HL-60/S4 treated with phorbol 12-myristate 13-acetate at 8.2 ng/mL for 4 days and 3 days (cell line): ENCODE results near the gene CAMSAP1.

Experiments
- in situ Hi-C: fragments of 300-500 bp; cut with MboI; formaldehyde crosslinking; loops from 2 replicates; pipeline ENCODE4 v1.15.0; 2022; ENCODE audit warnings: low sequenced_read_pairs

CAMSAP1 gene

GRCh38 chr9:135848341-135849047 lies 58.9 kb downstream of the CAMSAP1 start:
- in situ Hi-C loops: no loop called here

DNA sequence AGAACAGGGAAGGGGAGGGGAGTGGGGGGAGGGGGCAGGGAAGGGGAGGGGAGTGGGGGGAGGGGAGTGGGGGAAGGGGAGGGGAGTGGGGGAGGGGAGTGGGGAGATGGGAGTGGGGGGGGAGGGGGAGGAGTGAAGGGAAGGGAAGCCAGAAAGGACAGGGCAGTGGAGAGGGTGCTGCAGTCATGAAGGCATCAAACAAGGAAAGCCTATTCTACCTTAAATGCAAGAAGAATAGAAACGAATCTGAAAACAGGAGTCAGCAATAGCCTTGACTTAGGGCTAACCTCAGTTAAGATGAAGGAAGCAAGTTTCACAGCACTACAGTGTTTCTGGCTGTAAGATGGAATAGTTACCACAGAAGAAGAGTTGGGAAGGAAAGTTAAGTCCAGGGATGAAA lies 59.5 kb downstream of the CAMSAP1 start:
- in situ Hi-C loops: no loop called here

DNA sequence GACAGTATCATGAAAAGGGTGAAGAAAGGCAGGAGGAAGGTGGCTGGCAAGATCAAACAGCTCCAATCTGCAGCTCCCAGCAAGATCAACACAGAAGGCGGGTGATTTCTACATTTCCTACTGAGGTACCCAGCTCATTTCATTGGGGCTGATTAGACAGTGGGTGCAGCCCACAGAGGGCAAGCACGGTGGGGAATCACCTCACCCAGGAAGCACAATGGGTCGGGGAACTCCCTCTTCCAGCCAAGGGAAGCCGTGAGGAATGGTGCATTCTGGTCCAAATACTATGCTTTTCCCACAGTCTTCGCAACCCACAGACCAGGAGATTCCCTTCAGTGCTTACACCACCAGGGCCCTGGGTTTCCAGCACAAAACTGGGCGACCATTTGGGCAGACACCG lies 66.8 kb downstream of the CAMSAP1 start:
- in situ Hi-C loops: no loop called here

DNA sequence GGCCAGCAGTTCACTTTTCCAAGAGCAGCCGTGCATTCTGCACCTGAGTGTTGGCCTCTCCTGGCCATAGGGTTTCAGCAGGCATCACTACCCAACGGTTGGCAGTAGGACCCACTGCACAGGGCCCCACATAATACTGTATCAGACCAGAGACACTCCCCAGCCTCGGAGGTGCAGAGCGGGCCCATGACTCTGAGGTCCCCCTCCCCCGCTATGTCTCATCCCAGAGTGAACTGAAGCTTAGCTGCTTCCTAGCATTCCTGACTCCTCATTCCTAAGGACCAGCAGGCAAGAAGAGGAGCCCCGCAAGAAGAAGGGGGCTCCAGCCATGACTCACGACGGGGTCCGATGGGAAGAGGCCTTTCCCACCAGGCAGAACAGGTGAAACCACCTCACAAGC lies 67.2 kb downstream of the CAMSAP1 start:
- in situ Hi-C loops: no loop called here

GRCh38 chr9:135839516-135839915 lies 67.8 kb downstream of the CAMSAP1 start:
- in situ Hi-C loops: no loop called here

- in situ Hi-C loops: no loop called here
Observed at GRCh38 chr9:135835131-135835530, 72.2 kb downstream of the CAMSAP1 start.

DNA sequence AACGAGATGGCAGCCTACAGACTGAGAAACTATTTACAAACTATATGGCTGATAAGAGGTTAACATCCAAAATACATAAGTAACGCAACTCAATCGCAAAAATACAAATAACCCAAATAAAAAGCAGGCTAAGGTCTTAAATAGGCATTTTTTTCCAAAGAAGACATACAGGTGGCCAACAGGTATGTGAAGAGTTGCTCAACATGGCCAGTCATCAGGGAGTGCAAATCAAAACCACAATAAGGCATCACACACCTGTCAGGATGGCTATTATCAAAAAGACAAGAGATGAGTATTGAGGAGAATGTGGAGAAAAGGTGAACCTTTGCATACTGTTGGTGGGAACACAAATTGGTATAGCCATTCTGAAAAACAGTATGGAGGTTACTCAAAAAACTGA lies 73.5 kb downstream of the CAMSAP1 start:
- in situ Hi-C loops: no loop called here

DNA sequence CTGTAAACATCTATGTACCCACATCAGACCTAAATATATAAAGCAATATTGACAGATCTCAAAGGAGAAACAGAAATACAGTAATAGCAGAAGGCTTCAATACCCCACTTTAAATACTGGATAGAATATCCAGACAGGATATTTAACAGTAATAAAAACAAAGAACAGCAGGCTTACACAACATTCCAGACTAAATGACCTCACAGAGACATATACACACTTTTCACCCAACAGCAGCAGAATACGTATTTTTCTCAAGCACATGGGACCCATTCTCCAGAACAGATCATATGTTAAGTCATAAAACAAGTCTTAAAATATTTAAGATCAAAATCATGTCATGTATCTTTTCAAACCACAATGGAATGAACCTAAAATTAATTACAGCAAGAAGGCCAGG lies 76.8 kb downstream of the CAMSAP1 start:
- in situ Hi-C loops: no loop called here

DNA sequence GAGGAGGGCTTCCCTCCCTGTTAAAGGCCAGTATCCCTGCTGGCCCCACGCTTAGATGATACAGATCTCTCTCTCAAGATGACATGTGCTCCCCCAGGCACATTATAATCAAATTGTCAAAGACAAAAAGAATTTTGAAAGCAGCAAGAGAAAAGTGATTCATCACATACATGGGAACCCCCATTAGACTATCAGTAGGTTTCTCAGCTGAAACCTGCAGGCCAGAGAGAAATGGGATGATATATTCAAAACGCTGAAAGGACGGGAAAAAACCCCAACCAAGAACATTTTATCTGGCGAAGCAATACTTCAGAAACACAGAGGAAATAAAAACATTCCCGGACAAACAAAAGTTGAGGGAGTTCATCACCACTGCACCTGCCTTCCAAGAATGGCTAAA lies 78.7 kb downstream of the CAMSAP1 start:
- in situ Hi-C loops: no loop called here

DNA sequence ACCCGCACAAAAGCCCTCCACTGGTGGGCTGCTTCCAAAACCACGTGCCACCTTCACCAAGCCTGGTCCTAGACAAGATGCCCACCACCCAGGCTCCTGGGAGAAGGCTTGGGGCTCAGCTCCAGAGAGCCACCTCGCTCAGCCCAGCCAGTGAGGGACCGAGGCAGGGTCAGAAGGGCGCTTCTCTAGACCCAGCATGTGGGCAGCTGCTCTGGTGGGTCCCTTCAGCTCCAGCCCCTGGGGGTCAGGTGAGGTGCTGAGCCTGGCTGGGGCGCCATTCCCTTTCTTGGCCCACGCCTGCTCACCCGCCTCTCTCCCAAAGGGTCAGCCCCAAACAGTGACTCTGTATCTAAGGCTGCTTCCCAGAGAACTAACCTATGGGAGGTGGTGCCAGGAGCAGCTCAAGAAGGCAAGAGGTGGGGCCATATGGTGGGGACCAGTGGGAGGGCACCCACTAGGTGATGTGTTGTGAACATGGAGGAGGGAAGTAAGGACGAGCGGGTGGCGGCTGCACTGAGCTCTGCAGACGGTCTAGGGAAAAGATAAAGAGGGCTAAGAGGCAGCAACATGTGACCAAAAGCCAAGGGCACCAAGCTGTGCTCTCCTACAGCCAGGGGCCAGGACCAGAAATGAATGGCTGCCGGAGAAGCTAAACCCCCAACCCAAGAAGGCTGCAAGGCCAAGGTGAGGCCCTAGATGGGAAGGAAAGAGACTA lies 79.3 kb downstream of the CAMSAP1 start:
- in situ Hi-C loops: no loop called here

DNA sequence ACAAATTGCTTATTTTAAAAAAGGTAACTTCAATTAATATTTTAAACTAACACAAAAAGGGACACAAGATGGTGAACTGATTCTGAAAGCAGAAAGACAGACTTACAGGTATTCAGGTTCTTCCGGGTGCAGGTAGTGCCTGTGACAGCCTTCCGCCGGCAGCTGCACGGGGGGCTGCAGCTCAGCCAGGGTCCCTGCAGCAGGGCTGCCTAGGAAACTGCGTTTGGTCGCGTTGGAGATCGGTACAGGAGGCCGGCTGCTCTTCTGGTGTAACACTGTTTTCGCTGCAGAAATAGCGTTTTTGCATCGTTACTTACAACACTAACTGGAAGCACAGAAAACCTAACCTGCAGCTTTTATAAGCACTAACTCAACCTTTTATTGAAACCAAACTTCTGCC lies 80.0 kb downstream of the CAMSAP1 start:
- in situ Hi-C loops: no loop called here

DNA sequence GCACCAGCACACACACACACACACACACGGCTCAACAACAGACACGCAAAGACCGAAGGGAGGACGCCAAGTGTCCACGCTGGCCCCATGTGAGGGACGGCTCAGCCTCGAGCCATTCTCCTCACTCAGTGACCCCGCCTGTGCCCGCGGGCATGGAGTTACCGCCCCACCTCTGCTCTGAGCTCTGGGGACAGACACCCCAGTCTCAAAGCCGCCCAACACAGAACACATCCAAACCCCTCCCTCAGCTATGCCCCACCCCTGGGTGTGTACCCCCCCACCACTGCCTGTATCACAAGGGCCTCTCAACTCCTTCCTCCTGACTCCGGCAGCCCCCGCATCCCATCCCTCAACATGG lies 81.2 kb downstream of the CAMSAP1 start:
- in situ Hi-C loops: no loop called here

GRCh38 chr9:135825435-135826187 lies 81.7 kb downstream of the CAMSAP1 start:
- in situ Hi-C loops: no loop called here

DNA sequence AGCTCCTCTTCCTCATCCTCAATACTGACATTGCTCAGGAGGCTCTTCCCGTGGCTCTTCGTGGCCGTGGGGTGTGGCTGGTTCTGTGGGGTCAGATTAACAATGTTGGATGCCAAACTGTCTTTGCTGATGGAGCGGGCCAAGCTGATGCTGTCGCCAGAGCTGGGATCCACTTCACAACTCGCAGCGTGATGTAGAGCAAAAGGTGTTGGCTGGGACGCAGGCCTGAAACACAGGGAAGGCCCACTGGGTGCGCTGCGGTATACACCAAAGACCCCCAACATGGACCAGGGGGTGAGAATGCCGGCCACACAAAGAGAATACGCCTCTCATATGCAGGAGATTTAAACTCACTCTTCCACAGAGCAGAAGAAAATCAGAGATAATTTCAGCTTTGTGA lies 84.3 kb downstream of the CAMSAP1 start:
- in situ Hi-C loops: no loop called here

- in situ Hi-C loops: no loop called here
Observed at GRCh38 chr9:135822374-135822755, 85.0 kb downstream of the CAMSAP1 start.

DNA sequence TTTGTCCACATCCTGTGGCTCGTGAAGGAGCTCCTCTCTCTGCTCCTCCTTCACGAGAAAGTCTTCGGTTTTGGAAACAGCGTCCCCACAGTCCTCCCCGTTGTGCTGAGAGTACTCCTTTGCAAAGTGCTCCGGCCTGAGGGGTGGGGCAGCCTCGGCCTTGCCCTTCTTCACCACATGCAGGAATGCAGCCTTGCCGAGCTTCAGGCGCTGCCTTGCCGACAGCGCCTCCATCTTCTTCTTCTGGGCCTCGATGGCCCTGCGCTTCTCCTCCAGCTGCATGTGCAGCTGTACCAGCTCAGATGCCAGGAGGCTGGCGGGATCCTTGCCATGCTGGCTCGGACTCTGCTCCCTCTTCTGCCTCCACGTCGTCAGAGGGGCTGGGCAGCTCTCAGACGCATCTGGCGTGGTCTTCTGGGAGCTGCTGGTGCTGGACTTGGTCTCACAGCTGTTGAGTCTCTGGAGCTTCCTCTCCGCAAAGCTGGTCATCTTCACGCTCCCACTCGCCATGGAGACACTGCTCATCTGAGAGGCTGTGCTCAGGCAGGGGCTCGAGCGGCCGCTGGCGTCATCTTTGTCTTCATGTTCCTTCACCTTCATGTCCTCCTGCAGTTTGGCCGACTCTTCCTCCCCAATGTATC lies 85.5 kb downstream of the CAMSAP1 start:
- in situ Hi-C loops: no loop called here

GRCh38 chr9:135821116-135821515 lies 86.2 kb downstream of the CAMSAP1 start:
- in situ Hi-C loops: no loop called here

- in situ Hi-C loops: no loop called here
Observed at GRCh38 chr9:135820661-135821060, 86.7 kb downstream of the CAMSAP1 start.

DNA sequence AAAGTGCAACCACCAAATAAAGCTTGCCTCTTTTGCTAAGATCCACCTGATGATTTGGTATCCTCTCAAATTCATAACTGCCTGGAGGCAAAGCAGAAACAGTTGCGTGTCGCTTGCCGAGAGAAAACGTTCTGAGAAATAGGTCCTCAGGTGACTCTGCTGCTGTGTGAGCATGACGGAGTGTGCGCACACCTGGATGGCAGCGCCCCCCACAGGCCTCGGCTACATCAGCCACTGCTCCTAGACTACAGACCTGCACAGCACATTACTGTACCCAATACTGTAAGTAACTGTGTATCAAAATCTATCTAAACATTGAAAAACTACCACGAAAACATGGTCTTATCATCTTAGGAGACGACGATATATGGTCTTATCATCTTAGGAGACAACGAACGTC lies 87.4 kb downstream of the CAMSAP1 start:
- in situ Hi-C loops: no loop called here

GRCh38 chr9:135818718-135819475 lies 88.4 kb downstream of the CAMSAP1 start:
- in situ Hi-C loops: no loop called here
